IMR-90 (cell line): ENCODE data around the gene TOMM34. TPM values are rescaled to one million over a fixed set of nuclear protein-coding genes. Genes with fewer than 3 reads are reported as not detected.

Experiments
- ATAC-seq: fragments of 200-7000 bp; cut with Tn5 transposase; 2 replicates; pipeline ENCODE4 v1.9.1; 2020; ENCODE audit warnings: low read depth, mild to moderate bottlenecking, moderate library complexity
- BruUV-seq: library from RNA; stranded (reverse); fragments of 400-500 nt; replicated peaks from 2 replicates; lab custom pipeline; 2021; lab: Mats Ljungman, UMichigan
- CTCF ChIA-PET: fragments of 300-600 bp; formaldehyde crosslinking; extraction: SDS; loops from one replicate; lab custom pipeline; 2021; ENCODE audit warnings: antibody characterized with exemption; lab: Yijun Ruan, JAX
- POLR2A ChIA-PET: fragments of 300-600 bp; sonication (Branson Sonifier 250); formaldehyde crosslinking; loops from one replicate; lab custom pipeline; 2022; ENCODE audit warnings: antibody characterized with exemption; ENCODE audit not compliant: unreplicated experiment; lab: Charles Lee
- DNase-seq: peaks from one replicate; pipeline ENCODE4 v3.0.0; 2013
- H2AFZ ChIP-seq: replicated peaks from 2 replicates; pipeline ENCODE3; 2013; ENCODE audit warnings: low read length, mild to moderate bottlenecking; ENCODE audit not compliant: poor library complexity
- H2AK5ac ChIP-seq: 2 replicates; pipeline ENCODE4 v1.6.1; 2013; ENCODE audit warnings: low read depth, low read length, inconsistent platforms
- H2AK9ac ChIP-seq: replicated peaks from 2 replicates; pipeline ENCODE3; 2013; ENCODE audit warnings: mild to moderate bottlenecking, low read depth, low read length, moderate library complexity; ENCODE audit not compliant: poor library complexity
- H2BK120ac ChIP-seq: 2 replicates; pipeline ENCODE4 v1.6.1; 2013; ENCODE audit warnings: low read depth, low read length, inconsistent platforms
- H2BK15ac ChIP-seq: 3 replicates; pipeline ENCODE4 v1.6.1; 2013; ENCODE audit warnings: low read depth, low read length, inconsistent platforms
- H2BK20ac ChIP-seq: 2 replicates; pipeline ENCODE4 v1.6.1; 2013; ENCODE audit warnings: low read depth, mild to moderate bottlenecking, inconsistent platforms, low read length, moderate library complexity
- H2BK5ac ChIP-seq: 2 replicates; pipeline ENCODE4 v1.6.1; 2013; ENCODE audit warnings: mild to moderate bottlenecking, low read depth, low read length, inconsistent platforms; ENCODE audit not compliant: poor library complexity, severe bottlenecking
- H3K14ac ChIP-seq: replicated peaks from 2 replicates; pipeline ENCODE4 v1.6.1; 2013; ENCODE audit warnings: low read depth, low read length, inconsistent platforms
- H3K18ac ChIP-seq: 2 replicates; pipeline ENCODE4 v1.6.1; 2013; ENCODE audit warnings: low read depth, low read length, control low read depth
- H3K23ac ChIP-seq: 2 replicates; pipeline ENCODE4 v1.6.1; 2013; ENCODE audit warnings: low read depth, low read length, inconsistent platforms
- H3K27ac ChIP-seq: 2 replicates; pipeline ENCODE4 v1.5.1; 2013; ENCODE audit warnings: mild to moderate bottlenecking, control low read depth, low read length; ENCODE audit not compliant: insufficient read depth
- H3K27me3 ChIP-seq: 2 replicates; pipeline ENCODE4 v1.6.1; 2013; ENCODE audit warnings: low read length; ENCODE audit not compliant: control insufficient read depth, insufficient read depth
- H3K36me3 ChIP-seq: 2 replicates; pipeline ENCODE4 v1.6.1; 2013; ENCODE audit warnings: low read length, mixed read lengths; ENCODE audit not compliant: control insufficient read depth, insufficient read depth
- H3K4ac ChIP-seq: 2 replicates; pipeline ENCODE4 v1.6.1; 2013; ENCODE audit warnings: low read depth, low read length, inconsistent platforms
- H3K4me1 ChIP-seq: 2 replicates; pipeline ENCODE4 v1.6.1; 2013; ENCODE audit warnings: low read length, mixed read lengths; ENCODE audit not compliant: control insufficient read depth, insufficient read depth
- H3K4me2 ChIP-seq: 2 replicates; pipeline ENCODE4 v1.6.1; 2013; ENCODE audit warnings: low read depth, mild to moderate bottlenecking, control low read depth, low read length, moderate library complexity
- H3K4me3 ChIP-seq: 2 replicates; pipeline ENCODE4 v1.5.1; 2013; ENCODE audit warnings: low read depth, mild to moderate bottlenecking, control low read depth, low read length, moderate library complexity; ENCODE audit not compliant: insufficient read depth
- H3K56ac ChIP-seq: 2 replicates; pipeline ENCODE4 v1.6.1; 2013; ENCODE audit warnings: low read length, inconsistent platforms; ENCODE audit not compliant: insufficient read depth; ENCODE audit errors: extremely low read depth
- H3K79me1 ChIP-seq, 2 experiments: 2 replicates each; pipeline ENCODE4 v1.6.1; 2013; ENCODE audit warnings: low read length in 2 of 2, inconsistent platforms in 1 of 2, low read depth in 1 of 2
- H3K9ac ChIP-seq: 2 replicates; pipeline ENCODE4 v1.6.1; 2013; ENCODE audit warnings: low read depth, low read length, control low read depth
- H3K9me1 ChIP-seq: 2 replicates; pipeline ENCODE4 v1.6.1; 2013; ENCODE audit warnings: low read length, inconsistent platforms; ENCODE audit not compliant: insufficient read depth
- H3K9me3 ChIP-seq: 2 replicates; pipeline ENCODE4 v1.6.1; 2013; ENCODE audit warnings: low read length; ENCODE audit not compliant: control insufficient read depth, insufficient read depth
- H4K20me1 ChIP-seq: 2 replicates; pipeline ENCODE4 v1.6.1; 2013; ENCODE audit warnings: low read length, inconsistent platforms; ENCODE audit not compliant: insufficient read depth
- H4K5ac ChIP-seq: 2 replicates; pipeline ENCODE4 v1.6.1; 2013; ENCODE audit warnings: mild to moderate bottlenecking, low read depth, low read length, control low read depth
- H4K8ac ChIP-seq, 2 experiments: 2 replicates each; pipeline ENCODE4 v1.6.1; 2013; ENCODE audit warnings: low read depth in 2 of 2, low read length in 2 of 2, control low read depth in 1 of 2, inconsistent platforms in 1 of 2
- H4K91ac ChIP-seq: 2 replicates; pipeline ENCODE4 v1.6.1; 2013; ENCODE audit warnings: low read depth, low read length, inconsistent platforms; ENCODE audit not compliant: insufficient read depth
- CEBPB ChIP-seq: IDR thresholded peaks from 2 replicates; pipeline ENCODE4 v1.6.1; 2012; ENCODE audit warnings: low read depth, low read length, improper control_type of control experiment
- CHD1 ChIP-seq: IDR thresholded peaks from 2 replicates; pipeline ENCODE4 v1.6.1; 2012; ENCODE audit warnings: low read depth, low read length, improper control_type of control experiment
- ELK1 ChIP-seq: fragments of 150-350 bp; IDR thresholded peaks from 2 replicates; pipeline ENCODE4 v1.6.1; 2016; ENCODE audit warnings: low read depth, mild to moderate bottlenecking, low read length, moderate library complexity, borderline replicate concordance
- RFX5 ChIP-seq: IDR thresholded peaks from 2 replicates; pipeline ENCODE4 v1.8.0; 2012; ENCODE audit warnings: low read depth, mild to moderate bottlenecking, low read length, moderate library complexity
- USF2 ChIP-seq: fragments of 150-350 bp; IDR thresholded peaks from 2 replicates; pipeline ENCODE4 v1.6.1; 2017; ENCODE audit warnings: mild to moderate bottlenecking, antibody characterized with exemption, low read length, low read depth
- WGBS, 2 experiments: methylation state at CpG; one replicate each; pipeline versions ENCODE4 v1.1.5 to v1.1.7; 2013; ENCODE audit warnings: missing lambda C conversion rate in 2 of 2; ENCODE audit not compliant: insufficient read length in 1 of 2; ENCODE audit errors: extremely low coverage in 2 of 2; 5-methylcytosine and 5-hydroxymethylcytosine counted together
- dilution Hi-C: fragments of 300-500 bp; cut with HindIII; formaldehyde crosslinking; loops from one replicate; pipeline ENCODE4 v1.14.3; 2018; ENCODE audit warnings: low sequenced_read_pairs; ENCODE audit not compliant: unreplicated experiment
- in situ Hi-C: fragments of 300-500 bp; cut with MboI; formaldehyde crosslinking; loops from 3 replicates; pipeline ENCODE4 v1.14.3; 2019; ENCODE audit warnings: low sequenced_read_pairs, inconsistent platforms, mixed read lengths
- intact Hi-C: fragments of 100-400 bp; cut with micrococcal nuclease; formaldehyde crosslinking; loops from 2 replicates; pipeline ENCODE4 v1.10.0; 2022
- polyA plus RNA-seq, 3 experiments: library from polyadenylated mRNA; depleted of rRNA; stranded (reverse); fragments of >200 nt; gene quantifications; 2 replicates each; pipeline ENCODE4 v1.2.3, GENCODE V29; 2012; ENCODE audit warnings: low replicate concordance in 1 of 3
- total RNA-seq: library from RNA; depleted of rRNA; stranded (reverse); fragments of >200 nt; gene quantifications from 2 replicates; pipeline ENCODE4 v1.2.3, GENCODE V29; 2012

TOMM34 gene
- total and polyA plus RNA-seq, 2 of the 4 experiments (the other 2 are of a cell fraction), result 97.5 to 101 TPM

- Histone ChIP-seq H3K9me3 (no peaks in the 10 kb centered on the region), H2BK20ac (no peak overlapping the region), H3K14ac (no peak overlapping the region), H2BK15ac (no peak overlapping the region), H3K56ac (no peak overlapping the region), H4K91ac (no peak overlapping the region), H3K36me3 (peaks cover 53% of the 10 kb centered on the region), H3K9ac (no peak overlapping the region), H3K18ac (no peak overlapping the region), H2AFZ (no peak overlapping the region), H2BK5ac (no peak overlapping the region), H3K9me1 (peaks cover 6% of the 10 kb centered on the region; the same call in 1 of the 2 replicates), H3K4me3 (no peak overlapping the region), H2AK5ac (no peak overlapping the region), H4K5ac (no peak overlapping the region), H3K27ac (no peak overlapping the region), H2AK9ac (no peak overlapping the region), H4K8ac (no peak overlapping the region), H2BK120ac (no peak overlapping the region), H4K20me1 (no peaks in the 10 kb centered on the region), H3K4ac (no peak overlapping the region), H3K23ac (no peak overlapping the region), H3K27me3 (no peaks in the 10 kb centered on the region), H3K4me2 (no peak overlapping the region), H3K4me1 (no peaks in the 10 kb centered on the region), H3K79me1 (peaks cover 0 to 4% of the 10 kb centered on the region in 2 experiments; a peak in 1 of 4 replicates)
- no peak for TF ChIP-seq RFX5
- TF ChIP-seq CHD1, result no peak
- TF ChIP-seq USF2, result no peak
- TF ChIP-seq CEBPB, result no peak
- no peak for TF ChIP-seq ELK1
- intact Hi-C loops (no loop called here), dilution Hi-C loops (no loop called here), in situ Hi-C loops (no loop called here)
- DNase-seq (no peak), ATAC-seq (no peak)
- 83% methylated on average over 1 of the region's 9 CpGs; no CpG with 5 or more reads in 1 of the 2 experiments for WGBS, 2 experiments
- ChIA-PET CTCF (no interaction called here), POLR2A (no interaction called here)
- no TSS peak for BruUV-seq
Measured at GRCh38 chr20:44938637-44939036, 21.6 kb downstream of the TOMM34 start.
